GM12891 (cell line): ENCODE data around the gene ZCCHC10.

Source experiments
- POLR2A ChIP-seq: IDR thresholded peaks from 2 replicates; pipeline ENCODE4 v1.6.1; 2011; ENCODE audit warnings: low read depth, low read length, control low read depth
- POLR2AphosphoS5 ChIP-seq: IDR thresholded peaks from 2 replicates; pipeline ENCODE4 v1.6.1; 2011; ENCODE audit warnings: low read depth, low read length, control low read depth
- SPI1 ChIP-seq: IDR thresholded peaks from 2 replicates; pipeline ENCODE4 v1.6.1; 2011; ENCODE audit warnings: low read depth, low read length, control low read depth
- TAF1 ChIP-seq: IDR thresholded peaks from 2 replicates; pipeline ENCODE4 v1.6.1; 2011; ENCODE audit warnings: low read depth, low read length, control low read depth

GRCh38 chr5:133049726-133050048, 23.3 kb upstream of the ZCCHC10 start:
- TF ChIP-seq TAF1: no peak
- TF ChIP-seq POLR2A: no peak
- TF ChIP-seq POLR2AphosphoS5: no peak
- TF ChIP-seq SPI1: no peak
